Myocyte (in vitro differentiated cells): ENCODE data around the gene IRF1. TPM values are rescaled to one million over a fixed set of nuclear protein-coding genes. Genes with fewer than 3 reads are reported as not detected.

ENCODE experiments used
- DNase-seq: peaks from one replicate; pipeline ENCODE4 v3.0.0-alpha.2; 2012; ENCODE audit warnings: low read depth
- total RNA-seq: library from RNA; depleted of rRNA; stranded (reverse); fragments of >200 nt; gene quantifications from 2 replicates; pipeline ENCODE4 v1.2.3, GENCODE V29; 2014

IRF1 gene
- total RNA-seq, 1 donor from 2014 or later: 11.7 TPM

GRCh38 chr5:132462333-132462732 lies 28.2 kb downstream of the IRF1 start:
- no peak for DNase-seq

- no peak for DNase-seq
Observed at GRCh38 chr5:132461569-132462070, 29.0 kb downstream of the IRF1 start.

- no peak for DNase-seq
Observed at GRCh38 chr5:132460846-132461568, 29.6 kb downstream of the IRF1 start.

- no peak for DNase-seq
Observed at GRCh38 chr5:132459983-132460838, 30.4 kb downstream of the IRF1 start.

- DNase-seq: peak; percentile 99
Observed at GRCh38 chr5:132459031-132459982, 31.3 kb downstream of the IRF1 start.

- DNase-seq: peak; percentile 64
Observed at GRCh38 chr5:132458651-132459030, 31.9 kb downstream of the IRF1 start.

GRCh38 chr5:132458226-132458560 lies 32.4 kb downstream of the IRF1 start:
- no peak for DNase-seq

GRCh38 chr5:132457371-132458225 lies 33.0 kb downstream of the IRF1 start:
- DNase-seq: peak; percentile 83

GRCh38 chr5:132456987-132457361 lies 33.6 kb downstream of the IRF1 start:
- no peak for DNase-seq

- peak; percentile 74 for DNase-seq
Observed at GRCh38 chr5:132456296-132456986, 34.1 kb downstream of the IRF1 start.

- no peak for DNase-seq
Observed at GRCh38 chr5:132455614-132456115, 34.9 kb downstream of the IRF1 start.

GRCh38 chr5:132454361-132454760 lies 36.2 kb downstream of the IRF1 start:
- DNase-seq: no peak

- DNase-seq: no peak
Observed at GRCh38 chr5:132451387-132451786, 39.2 kb downstream of the IRF1 start.

GRCh38 chr5:132449060-132449459 lies 41.5 kb downstream of the IRF1 start:
- DNase-seq: no peak

GRCh38 chr5:132447196-132447595 lies 43.4 kb downstream of the IRF1 start:
- DNase-seq: no peak

GRCh38 chr5:132446621-132447020 lies 44.0 kb downstream of the IRF1 start:
- DNase-seq: peak; percentile 76

GRCh38 chr5:132445930-132446329 lies 44.6 kb downstream of the IRF1 start:
- no peak for DNase-seq

- DNase-seq: no peak
Observed at GRCh38 chr5:132445640-132445923, 45.0 kb downstream of the IRF1 start.

GRCh38 chr5:132444841-132445639 lies 45.5 kb downstream of the IRF1 start:
- no peak for DNase-seq
